Measurements from ENCODE around the gene LRRC55. TPM values are rescaled to one million over a fixed set of nuclear protein-coding genes. Genes with fewer than 3 reads are reported as not detected.

Gene LRRC55
- total RNA-seq, 1 donor from 2014 or later, result not detected

DNA sequence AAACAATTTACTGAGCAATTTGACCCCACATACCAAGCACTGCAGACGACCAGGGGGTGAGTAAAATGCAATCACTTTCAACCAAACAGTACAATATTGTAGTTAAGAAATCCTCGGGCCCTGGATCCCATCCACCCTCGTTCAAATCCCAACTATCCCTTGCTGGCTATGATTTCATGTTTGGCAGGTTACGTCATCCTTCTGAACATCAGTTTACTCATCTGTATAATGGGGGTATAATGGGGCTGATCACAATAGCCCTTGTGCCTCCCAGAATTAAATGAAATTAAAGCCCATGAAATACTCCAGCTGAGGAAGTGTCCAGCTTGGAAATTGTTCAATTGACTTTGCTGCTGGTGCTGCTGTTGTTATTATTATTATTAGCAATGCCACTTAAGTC is 34.7 kb downstream of the LRRC55 start:
- Histone ChIP-seq H3K9me3 (no peaks in the 10 kb centered on the region), H3K27ac (no peak overlapping the region), H3K27me3 (no peaks in the 10 kb centered on the region), H3K36me3 (no peaks in the 10 kb centered on the region), H3K4me3 (no peak overlapping the region), H3K4me1 (no peaks in the 10 kb centered on the region)
- TF ChIP-seq, protein P1, sequence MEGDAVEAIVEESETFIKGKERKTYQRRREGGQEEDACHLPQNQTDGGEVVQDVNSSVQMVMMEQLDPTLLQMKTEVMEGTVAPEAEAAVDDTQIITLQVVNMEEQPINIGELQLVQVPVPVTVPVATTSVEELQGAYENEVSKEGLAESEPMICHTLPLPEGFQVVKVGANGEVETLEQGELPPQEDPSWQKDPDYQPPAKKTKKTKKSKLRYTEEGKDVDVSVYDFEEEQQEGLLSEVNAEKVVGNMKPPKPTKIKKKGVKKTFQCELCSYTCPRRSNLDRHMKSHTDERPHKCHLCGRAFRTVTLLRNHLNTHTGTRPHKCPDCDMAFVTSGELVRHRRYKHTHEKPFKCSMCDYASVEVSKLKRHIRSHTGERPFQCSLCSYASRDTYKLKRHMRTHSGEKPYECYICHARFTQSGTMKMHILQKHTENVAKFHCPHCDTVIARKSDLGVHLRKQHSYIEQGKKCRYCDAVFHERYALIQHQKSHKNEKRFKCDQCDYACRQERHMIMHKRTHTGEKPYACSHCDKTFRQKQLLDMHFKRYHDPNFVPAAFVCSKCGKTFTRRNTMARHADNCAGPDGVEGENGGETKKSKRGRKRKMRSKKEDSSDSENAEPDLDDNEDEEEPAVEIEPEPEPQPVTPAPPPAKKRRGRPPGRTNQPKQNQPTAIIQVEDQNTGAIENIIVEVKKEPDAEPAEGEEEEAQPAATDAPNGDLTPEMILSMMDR (IDR thresholded peaks at IDR 0.05), result no peak
- no peak for DNase-seq (ENCODE audit: low spot score in 2 of 2)
- intact Hi-C loops (cut with DNase I), result no loop called here

- no peaks in the 10 kb centered on the region for H3K36me3 ChIP-seq
- no peak overlapping the region for H3K27ac ChIP-seq
- H3K4me3 ChIP-seq, result no peak overlapping the region
- no peaks in the 10 kb centered on the region for H3K9me3 ChIP-seq
- H3K4me1 ChIP-seq, result no peaks in the 10 kb centered on the region
- intact Hi-C loops (cut with DNase I), result no loop called here
- no peak for DNase-seq (ENCODE audit: low spot score in 2 of 2)
- TF ChIP-seq, protein P1 (IDR thresholded peaks at IDR 0.05), result no peak
- H3K27me3 ChIP-seq, result no peaks in the 10 kb centered on the region
These were observed 35.3 kb downstream of the LRRC55 start for GRCh38 chr11:57217053-57217452.

GRCh38 chr11:57219021-57219627 is 37.4 kb downstream of the LRRC55 start:
- Histone ChIP-seq H3K27me3 (no peaks in the 10 kb centered on the region), H3K4me1 (no peaks in the 10 kb centered on the region), H3K9me3 (no peaks in the 10 kb centered on the region), H3K4me3 (no peak overlapping the region), H3K27ac (no peak overlapping the region), H3K36me3 (no peaks in the 10 kb centered on the region)
- DNase-seq (ENCODE audit: low spot score in 2 of 2), result no peak
- intact Hi-C loops (cut with DNase I), result no loop called here
- TF ChIP-seq, protein P1 (IDR thresholded peaks at IDR 0.05), result no peak

DNA sequence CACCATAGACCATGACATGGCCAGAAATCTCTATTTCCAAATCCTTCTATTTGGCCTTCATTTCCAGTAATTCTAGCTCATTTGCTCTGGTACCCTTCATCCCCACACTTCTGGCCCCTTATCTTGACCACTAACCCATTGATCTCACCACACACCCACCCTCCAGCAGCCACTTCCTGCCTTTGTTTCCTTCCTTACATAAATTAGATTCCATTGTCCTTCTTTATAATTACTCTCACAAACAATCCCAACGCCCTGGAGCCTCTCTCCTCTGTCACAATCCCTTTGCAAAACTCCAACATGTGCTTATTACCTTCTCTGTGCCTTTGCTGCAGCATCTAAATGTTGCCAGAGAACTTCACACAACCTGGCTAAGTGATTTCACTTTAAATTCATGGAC is 40.5 kb downstream of the LRRC55 start:
- TF ChIP-seq, protein P1 (IDR thresholded peaks at IDR 0.05), result no peak
- Histone ChIP-seq H3K27me3 (no peaks in the 10 kb centered on the region), H3K4me3 (no peak overlapping the region), H3K4me1 (no peaks in the 10 kb centered on the region), H3K27ac (no peak overlapping the region), H3K36me3 (no peaks in the 10 kb centered on the region), H3K9me3 (no peaks in the 10 kb centered on the region)
- DNase-seq (ENCODE audit: low spot score in 2 of 2), result no peak
- intact Hi-C loops (cut with DNase I), result no loop called here

DNA sequence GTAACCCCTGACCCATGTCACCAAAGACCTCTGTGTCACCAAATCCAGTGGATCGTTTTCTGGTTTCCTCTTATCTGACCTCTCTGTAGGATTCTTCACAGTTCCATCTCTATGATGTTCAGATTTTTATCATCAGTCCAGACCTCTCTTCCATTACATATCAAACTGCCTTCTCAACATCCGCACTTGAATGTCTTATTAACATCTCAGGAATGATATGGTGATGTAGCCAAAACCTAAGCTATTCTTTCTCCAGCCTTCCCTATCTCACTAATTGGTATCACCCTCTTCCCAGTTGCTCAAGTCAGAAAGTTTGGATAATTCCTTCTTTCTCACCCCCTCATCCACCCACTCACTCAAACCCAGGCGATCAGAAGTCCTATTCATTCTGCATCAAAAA is 41.8 kb downstream of the LRRC55 start:
- Histone ChIP-seq H3K27me3 (no peaks in the 10 kb centered on the region), H3K4me3 (no peak overlapping the region), H3K4me1 (no peaks in the 10 kb centered on the region), H3K36me3 (no peaks in the 10 kb centered on the region), H3K27ac (no peak overlapping the region), H3K9me3 (no peaks in the 10 kb centered on the region)
- TF ChIP-seq, protein P1 (IDR thresholded peaks at IDR 0.05), result no peak
- no peak for DNase-seq (ENCODE audit: low spot score in 2 of 2)
- intact Hi-C loops (cut with DNase I), result no loop called here

- TF ChIP-seq, protein P1 (IDR thresholded peaks at IDR 0.05), result no peak
- intact Hi-C loops (cut with DNase I), result no loop called here
- no peaks in the 10 kb centered on the region for H3K4me1 ChIP-seq
- no peak for DNase-seq (ENCODE audit: low spot score in 2 of 2)
- H3K9me3 ChIP-seq, result no peaks in the 10 kb centered on the region
- H3K36me3 ChIP-seq, result no peaks in the 10 kb centered on the region
- no peak overlapping the region for H3K27ac ChIP-seq
- H3K4me3 ChIP-seq, result no peak overlapping the region
- H3K27me3 ChIP-seq, result no peaks in the 10 kb centered on the region
These were observed 42.4 kb downstream of the LRRC55 start for GRCh38 chr11:57224128-57224527.
